H1 (cell line): Measurements from ENCODE around the gene SCGB3A1. TPM values are rescaled to one million over a fixed set of nuclear protein-coding genes. Genes with fewer than 3 reads are reported as not detected.

Experiments used
- CTCF ChIA-PET: fragments of 300-600 bp; sonication (Branson Sonifier 250); formaldehyde crosslinking; loops from one replicate; lab custom pipeline; 2021; ENCODE audit not compliant: partially characterized antibody; lab: Charles Lee
- POLR2A ChIA-PET: fragments of 300-600 bp; sonication (Branson Sonifier 250); formaldehyde crosslinking; loops from one replicate; lab custom pipeline; 2021; ENCODE audit warnings: inconsistent platforms; ENCODE audit not compliant: partially characterized antibody; lab: Charles Lee
- DNase-seq, 2 experiments: peaks; one replicate each; pipeline versions ENCODE4 v3.0.0 to v3.0.0-alpha.2; 2010 to 2022; ENCODE audit warnings: low spot score in 2 of 2, low read depth in 1 of 2, mixed read lengths in 1 of 2
- FAIRE-seq: peaks from 2 replicates; lab custom pipeline; 2011; peaks lifted over from hg19 to GRCh38; lab: Jason Lieb, UNC
- H2AFZ ChIP-seq: 2 replicates; pipeline ENCODE4 v1.8.1; 2012; ENCODE audit warnings: low read length, inconsistent platforms
- H2AK5ac ChIP-seq: 2 replicates; pipeline ENCODE4 v1.6.1; 2013; ENCODE audit warnings: low read depth, low read length
- H2BK120ac ChIP-seq: replicated peaks from 2 replicates; pipeline ENCODE3; 2013; ENCODE audit warnings: low read depth, low read length, inconsistent platforms
- H2BK12ac ChIP-seq: 2 replicates; pipeline ENCODE4 v1.6.1; 2013; ENCODE audit warnings: low read depth, low read length
- H2BK15ac ChIP-seq: 2 replicates; pipeline ENCODE4 v1.6.1; 2013; ENCODE audit warnings: low read length
- H2BK20ac ChIP-seq: 2 replicates; pipeline ENCODE4 v1.6.1; 2013; ENCODE audit warnings: low read length
- H2BK5ac ChIP-seq: 2 replicates; pipeline ENCODE4 v1.6.1; 2013; ENCODE audit warnings: low read depth, low read length
- H3K14ac ChIP-seq: 2 replicates; pipeline ENCODE4 v1.6.1; 2013; ENCODE audit warnings: inconsistent platforms; ENCODE audit not compliant: insufficient read length
- H3K18ac ChIP-seq: 2 replicates; pipeline ENCODE4 v1.6.1; 2013; ENCODE audit warnings: low read length; ENCODE audit errors: extremely low read depth
- H3K23ac ChIP-seq: 2 replicates; pipeline ENCODE4 v1.6.1; 2013; ENCODE audit warnings: inconsistent platforms; ENCODE audit not compliant: insufficient read length
- H3K23me2 ChIP-seq: 2 replicates; pipeline ENCODE4 v1.6.1; 2013; ENCODE audit warnings: low read depth, low read length
- H3K27ac ChIP-seq: 2 replicates; pipeline ENCODE4 v1.6.1; 2011; ENCODE audit warnings: low read depth, low read length, inconsistent platforms
- H3K27me3 ChIP-seq, 4 experiments: replicated peaks in 1 of 4; 1 replicate in 1 of 4; 2 replicates in 3 of 4; pipeline versions ENCODE4 v1.6.1 to v1.8.1; 2011 to 2013; ENCODE audit warnings: low read length in 3 of 4, mild to moderate bottlenecking in 3 of 4, inconsistent platforms in 2 of 4, mixed read lengths in 2 of 4, moderate library complexity in 1 of 4; ENCODE audit not compliant: control insufficient read depth in 3 of 4, insufficient read depth in 3 of 4; ENCODE audit errors: extremely low read depth in 1 of 4
- H3K36me3 ChIP-seq, 4 experiments: 2 replicates each; pipeline versions ENCODE4 v1.6.1 to v1.8.1; 2011 to 2013; ENCODE audit warnings: mild to moderate bottlenecking in 4 of 4, low read length in 3 of 4, moderate library complexity in 2 of 4, control low read depth in 1 of 4, inconsistent platforms in 1 of 4; ENCODE audit not compliant: insufficient read depth in 4 of 4, control insufficient read depth in 2 of 4
- H3K4ac ChIP-seq: replicated peaks from 2 replicates; pipeline ENCODE3; 2013; ENCODE audit warnings: low read length, low read depth, mixed read lengths, inconsistent platforms; ENCODE audit not compliant: insufficient read length
- H3K4me1 ChIP-seq, 4 experiments: replicated peaks in 1 of 4; 1 replicate in 1 of 4; 2 replicates in 3 of 4; pipeline versions ENCODE4 v1.6.1 to v1.8.1; 2011 to 2013; ENCODE audit warnings: low read length in 3 of 4, inconsistent platforms in 2 of 4, mixed read lengths in 1 of 4; ENCODE audit not compliant: insufficient read depth in 4 of 4, control insufficient read depth in 3 of 4
- H3K4me2 ChIP-seq, 2 experiments: 2 replicates each; pipeline versions ENCODE4 v1.6.1 to v1.8.1; 2011 to 2013; ENCODE audit warnings: low read depth in 2 of 2, low read length in 2 of 2, control low read depth in 1 of 2, inconsistent platforms in 1 of 2, mild to moderate bottlenecking in 1 of 2; ENCODE audit not compliant: insufficient read depth in 1 of 2
- H3K4me3 ChIP-seq, 4 experiments: fragments of 200-600, 300-600 bp in 1 of 4; sonication (generic), shearing (Covaris generic), sonication (Bioruptor Twin) in 1 of 4; 2 replicates each; pipeline versions ENCODE4 v1.5.1 to v1.8.1; 2011 to 2016; ENCODE audit warnings: low read length in 4 of 4, low read depth in 3 of 4, control low read depth in 2 of 4, inconsistent platforms in 2 of 4, mild to moderate bottlenecking in 2 of 4, mixed read lengths in 1 of 4, moderate library complexity in 1 of 4; ENCODE audit not compliant: insufficient read depth in 2 of 4; ENCODE audit errors: extremely low read depth in 1 of 4
- H3K56ac ChIP-seq: replicated peaks from 2 replicates; pipeline ENCODE3; 2013; ENCODE audit warnings: low read depth, mild to moderate bottlenecking, mixed read lengths, low read length, inconsistent platforms; ENCODE audit not compliant: insufficient read length
- H3K79me1 ChIP-seq: 2 replicates; pipeline ENCODE4 v1.6.1; 2013; ENCODE audit warnings: low read depth, low read length, control low read depth
- H3K79me2 ChIP-seq, 2 experiments: 2 replicates each; pipeline versions ENCODE4 v1.6.1 to v1.8.1; 2012 to 2013; ENCODE audit warnings: low read length in 2 of 2, mild to moderate bottlenecking in 2 of 2, inconsistent platforms in 1 of 2; ENCODE audit not compliant: insufficient read depth in 2 of 2, control insufficient read depth in 1 of 2
- H3K9ac ChIP-seq, 4 experiments: replicated peaks in 1 of 4; 1 replicate in 1 of 4; 2 replicates in 3 of 4; pipeline versions ENCODE4 v1.6.1 to v1.8.1; 2011 to 2013; ENCODE audit warnings: low read depth in 3 of 4, low read length in 3 of 4, control low read depth in 2 of 4, mild to moderate bottlenecking in 2 of 4, moderate library complexity in 2 of 4, inconsistent platforms in 1 of 4; ENCODE audit errors: extremely low read depth in 1 of 4
- H3K9me3 ChIP-seq, 2 experiments: 2 replicates each; pipeline versions ENCODE4 v1.6.1 to v1.8.1; 2012 to 2013; ENCODE audit warnings: mild to moderate bottlenecking in 2 of 2, moderate library complexity in 2 of 2, control low read depth in 1 of 2, inconsistent platforms in 1 of 2, low read depth in 1 of 2, low read length in 1 of 2, mixed read lengths in 1 of 2; ENCODE audit not compliant: insufficient read depth in 2 of 2
- H4K20me1 ChIP-seq, 2 experiments: replicated peaks in 1 of 2; 2 replicates each; pipeline versions ENCODE3 to v1.8.1; 2011 to 2013; ENCODE audit warnings: inconsistent platforms in 2 of 2, low read length in 2 of 2, mild to moderate bottlenecking in 1 of 2; ENCODE audit not compliant: insufficient read depth in 2 of 2, control insufficient read depth in 1 of 2
- H4K5ac ChIP-seq: 2 replicates; pipeline ENCODE4 v1.6.1; 2013; ENCODE audit warnings: low read length, low read depth, mixed read lengths, inconsistent platforms; ENCODE audit not compliant: insufficient read length
- H4K8ac ChIP-seq: 2 replicates; pipeline ENCODE4 v1.8.0; 2013; ENCODE audit warnings: mild to moderate bottlenecking, moderate library complexity, low read length, inconsistent platforms; ENCODE audit not compliant: insufficient read depth; ENCODE audit errors: extremely low read depth
- H4K91ac ChIP-seq: replicated peaks from 2 replicates; pipeline ENCODE3; 2013; ENCODE audit warnings: low read length, mixed read lengths, inconsistent platforms; ENCODE audit not compliant: insufficient read length
- CHD2 ChIP-seq: IDR thresholded peaks from 2 replicates; pipeline ENCODE4 v1.6.1; 2012; ENCODE audit warnings: low read length, improper control_type of control experiment
- GABPA ChIP-seq: IDR thresholded peaks from 2 replicates; pipeline ENCODE4 v1.6.1; 2011; ENCODE audit warnings: mild to moderate bottlenecking, low read length, moderate library complexity, borderline replicate concordance; ENCODE audit not compliant: insufficient read depth
- POLR2A ChIP-seq, 2 experiments: IDR thresholded peaks; 1 replicate in 1 of 2; 2 replicates in 1 of 2; pipeline ENCODE4 v1.6.1; 2011; ENCODE audit warnings: low read depth in 2 of 2, low read length in 2 of 2, mild to moderate bottlenecking in 2 of 2; ENCODE audit errors: control extremely low read depth in 1 of 2
- RNF2 ChIP-seq: fragments of 200-900, 300-1000 bp; sonication (generic); IDR thresholded peaks from 2 replicates; pipeline ENCODE4 v1.7.1; 2016; ENCODE audit warnings: borderline replicate concordance, low read depth, mild to moderate bottlenecking, antibody characterized with exemption, low read length; ENCODE audit not compliant: poor library complexity, severe bottlenecking; ENCODE audit errors: missing control alignments
- SIX5 ChIP-seq: IDR thresholded peaks from 2 replicates; pipeline ENCODE4 v1.6.1; 2011; ENCODE audit warnings: mild to moderate bottlenecking, low read depth, low read length
- ZNF274 ChIP-seq: IDR thresholded peaks from 2 replicates; pipeline ENCODE4 v1.7.0; 2012; ENCODE audit warnings: low read length, borderline replicate concordance; ENCODE audit errors: extremely low read depth
- WGBS, 2 experiments: shearing (Covaris generic) in 1 of 2; methylation state at CpG; one replicate each; pipeline versions ENCODE4 v1.1.6 to v1.1.7; 2013 to 2015; ENCODE audit warnings: low lambda C conversion rate in 2 of 2, mixed read lengths in 2 of 2, inconsistent platforms in 1 of 2, low coverage in 1 of 2, missing lambda C conversion rate in 1 of 2; ENCODE audit not compliant: insufficient replicate concordance in 2 of 2, insufficient coverage in 1 of 2, insufficient read length in 1 of 2; ENCODE audit errors: extremely low coverage in 1 of 2, missing lambda C conversion rate in 1 of 2; 5-methylcytosine and 5-hydroxymethylcytosine counted together
- polyA plus RNA-seq, 7 experiments: library from polyadenylated mRNA; depleted of rRNA in 3 of 7; stranded (reverse) in 5 of 7; unstranded in 2 of 7; fragments of >200 nt in 5 of 7; fragments of 200-250 nt in 2 of 7; gene quantifications; 1 replicate in 5 of 7; 2 replicates in 1 of 7; 4 replicates in 1 of 7; pipeline versions ENCODE4 v1.2.1 to v1.2.3, GENCODE V29; 2011 to 2013; ENCODE audit warnings: missing spikeins in 2 of 7, mixed read lengths in 2 of 7
- total RNA-seq: library from RNA; stranded (reverse); fragmentation: NEBNext Ultra II Directional; extraction: Animal tissue kit (Norgen Biotek cat#: 25700); gene quantifications from 2 replicates; pipeline ENCODE4 v1.2.1, GENCODE V29; 2021

SCGB3A1 gene
- total and polyA plus RNA-seq, 2 of the 8 experiments (the other 6 are each of a cell fraction or from before 2014, with no cell fraction given), result 0.20 TPM; not detected in 1

GRCh38 chr5:180627386-180628120 is 36.3 kb upstream of the SCGB3A1 start:
- Histone ChIP-seq H2BK20ac (no peak overlapping the region), H3K23ac (no peak overlapping the region), H3K14ac (no peak overlapping the region), H3K9me3 (no peaks in the 10 kb centered on the region), H2BK5ac (no peak overlapping the region), H3K4me3 (no peak overlapping the region), H2AFZ (no peak overlapping the region), H4K91ac (no peak overlapping the region), H3K23me2 (no peaks in the 10 kb centered on the region), H4K8ac (peak overlapping the region; percentile 25; the same call in 1 of the 2 replicates), H3K4me1 (peaks cover 0 to 6% (median 2%) of the 10 kb centered on the region in 4 experiments; a peak in 5 of 7 replicates), H3K27ac (no peak overlapping the region), H3K56ac (no peak overlapping the region), H2AK5ac (no peak overlapping the region), H4K5ac (no peak overlapping the region), H3K4me2 (no peak overlapping the region), H3K4ac (no peak overlapping the region), H3K79me2 (no peaks in the 10 kb centered on the region), H2BK12ac (no peak overlapping the region), H3K27me3 (no peaks in the 10 kb centered on the region; a peak in 1 of 7 replicates), H2BK15ac (no peak overlapping the region), H3K9ac (no peak overlapping the region; a peak in 2 of 7 replicates), H3K18ac (no peak overlapping the region), H2BK120ac (no peak overlapping the region), H4K20me1 (peaks cover 0 to 2% of the 10 kb centered on the region in 2 experiments), H3K79me1 (no peaks in the 10 kb centered on the region), H3K36me3 (no peaks in the 10 kb centered on the region)
- TF ChIP-seq ZNF274 (no peak), GABPA (no peak), CHD2 (no peak), SIX5 (no peak), RNF2 (no peak), POLR2A (IDR thresholded peaks at IDR 0.05; ENCODE audit: control extremely low read depth in 1 of 2, low read depth in 2 of 2, low read length in 2 of 2) (no peak)
- DNase-seq, result no peak
- CTCF ChIA-PET, result interaction anchor here (0.6 to 2.2 kb wide), 3 partner anchors 8 to 780 kb away, joined by 3 to 11 read pairs (median 8); no protein-coding TSS in a partner anchor
- FAIRE-seq, result no peak
- WGBS, 2 experiments, result 94% methylated on average over 11 of the region's 12 CpGs; no CpG with 5 or more reads in 1 of the 2 experiments
- POLR2A ChIA-PET, result interaction anchor here (1.0 kb wide), 1 partner anchor 21 kb away, joined by 3 read pairs; no protein-coding TSS in a partner anchor
